K562 (cell line): ENCODE results near the gene MGAT1. TPM values are rescaled to one million over a fixed set of nuclear protein-coding genes. Genes with fewer than 3 reads are reported as not detected.

Experiments used
- ATAC-seq: fragments of 200-7000 bp; cut with Tn5 transposase; 3 replicates; pipeline ENCODE4 v1.9.1; 2020; ENCODE audit warnings: moderate library complexity
- BruUV-seq: library from RNA; stranded (reverse); fragments of 400-500 nt; replicated peaks from 2 replicates; lab custom pipeline; 2021; lab: Mats Ljungman, UMichigan
- CTCF ChIA-PET: fragments of 300-600 bp; formaldehyde crosslinking; extraction: SDS; loops from one replicate; lab custom pipeline; 2021; ENCODE audit warnings: low intra/inter-chr PET ratio; lab: Yijun Ruan, JAX
- POLR2A ChIA-PET: fragments of 300-600, 350-650 bp; sonication (Branson Sonifier 250); formaldehyde crosslinking; extraction: SDS; loops from one replicate; lab custom pipeline; 2021; ENCODE audit warnings: antibody characterized with exemption, inconsistent platforms; lab: Yijun Ruan, JAX
- DNase-seq, 4 experiments: peaks; one replicate each; pipeline versions ENCODE4 v3.0.0 to v3.0.0-alpha.2; 2011 to 2018; ENCODE audit warnings: low spot score in 3 of 4, mixed read lengths in 3 of 4; ENCODE audit errors: extremely low read depth in 1 of 4
- FAIRE-seq: peaks from 2 replicates; lab custom pipeline; 2011; peaks lifted over from hg19 to GRCh38; lab: Jason Lieb, UNC
- H2AFZ ChIP-seq: 2 replicates; pipeline ENCODE4 v1.6.0; 2011; ENCODE audit warnings: low read depth, low read length, control low read depth, inconsistent platforms
- H3K27ac ChIP-seq: fragments of 200-600 bp; 3 replicates; pipeline ENCODE4 v1.8.0; 2011; ENCODE audit warnings: low read depth, mild to moderate bottlenecking, control low read depth, inconsistent platforms, low read length, moderate library complexity, mixed read lengths; ENCODE audit errors: extremely low read depth
- H3K27me3 ChIP-seq, 2 experiments: fragments of 300-600 bp in 1 of 2; 2 replicates in 1 of 2; 3 replicates in 1 of 2; pipeline versions ENCODE4 v1.6.0 to v1.8.0; 2011; ENCODE audit warnings: inconsistent platforms in 2 of 2, low read length in 2 of 2, mild to moderate bottlenecking in 1 of 2, mixed read lengths in 1 of 2, moderate library complexity in 1 of 2; ENCODE audit not compliant: control insufficient read depth in 2 of 2, insufficient read depth in 2 of 2
- H3K36me3 ChIP-seq: fragments of 300-600 bp; 3 replicates; pipeline ENCODE4 v1.8.0; 2011; ENCODE audit warnings: mild to moderate bottlenecking, low read length, inconsistent platforms; ENCODE audit not compliant: control insufficient read depth, insufficient read depth
- H3K4me1 ChIP-seq, 2 experiments: fragments of 200-600 bp in 1 of 2; replicated peaks in 1 of 2; 2 replicates in 1 of 2; 3 replicates in 1 of 2; pipeline versions ENCODE4 v1.5.1 to v1.8.0; 2011; ENCODE audit warnings: inconsistent platforms in 2 of 2, low read length in 2 of 2, mild to moderate bottlenecking in 1 of 2, mixed read lengths in 1 of 2, moderate library complexity in 1 of 2; ENCODE audit not compliant: control insufficient read depth in 2 of 2, insufficient read depth in 2 of 2
- H3K4me2 ChIP-seq: 2 replicates; pipeline ENCODE4 v1.6.1; 2011; ENCODE audit warnings: low read length, control low read depth, inconsistent platforms, mixed read lengths; ENCODE audit not compliant: insufficient read depth
- H3K4me3 ChIP-seq: fragments of 200-600 bp; sonication (generic), shearing (Covaris generic); 2 replicates; pipeline ENCODE4 v1.5.1; 2016; ENCODE audit warnings: control low read depth, inconsistent platforms
- H3K79me2 ChIP-seq: fragments of 200-600 bp; 3 replicates; pipeline ENCODE4 v1.8.0; 2011; ENCODE audit warnings: low read length, inconsistent platforms; ENCODE audit not compliant: control insufficient read depth, insufficient read depth
- H3K9ac ChIP-seq, 2 experiments: 2 replicates each; pipeline versions ENCODE4 v1.6.0 to v1.6.1; 2011; ENCODE audit warnings: low read depth in 2 of 2, low read length in 2 of 2, control low read depth in 1 of 2, inconsistent platforms in 1 of 2, mild to moderate bottlenecking in 1 of 2, mixed read lengths in 1 of 2; ENCODE audit not compliant: insufficient read depth in 1 of 2
- H3K9me1 ChIP-seq: one replicate; pipeline ENCODE4 v1.6.0; 2011; ENCODE audit warnings: inconsistent platforms, mild to moderate bottlenecking, low read length, moderate library complexity; ENCODE audit not compliant: control insufficient read depth, insufficient read depth
- H3K9me3 ChIP-seq: replicated peaks from 2 replicates; pipeline ENCODE4 v1.5.1; 2011; ENCODE audit warnings: low read depth, low read length, inconsistent platforms; ENCODE audit not compliant: control insufficient read depth, insufficient read depth
- H4K20me1 ChIP-seq: replicated peaks from 2 replicates; pipeline ENCODE4 v1.6.1; 2011; ENCODE audit warnings: low read length, inconsistent platforms, mixed read lengths; ENCODE audit not compliant: control insufficient read depth, insufficient read depth
- HDAC2 ChIP-seq: fragments of 450-650 bp; IDR thresholded peaks from 2 replicates; pipeline ENCODE4 v1.6.1; 2016; ENCODE audit warnings: mild to moderate bottlenecking
- HSF4 ChIP-seq: fragments of 250-450 bp; sonication (Bioruptor Pico); IDR thresholded peaks from 2 replicates; pipeline ENCODE4 v2.1.2; 2022; ENCODE audit warnings: mild to moderate bottlenecking, moderate library complexity, borderline replicate concordance
- MECOM ChIP-seq: fragments of 250-450 bp; sonication (Bioruptor Pico); IDR thresholded peaks from 2 replicates; pipeline ENCODE4 v1.8.0; 2022; ENCODE audit warnings: inconsistent platforms
- MIER1 ChIP-seq: fragments of 450-650 bp; IDR thresholded peaks from 2 replicates; pipeline ENCODE4 v1.6.1; 2016; ENCODE audit warnings: antibody characterized with exemption, mild to moderate bottlenecking, low read depth
- NFE2L1 ChIP-seq: fragments of 450-650 bp; IDR thresholded peaks from 2 replicates; pipeline ENCODE4 v1.6.1; 2016; ENCODE audit warnings: missing genetic modification characterization, low read depth, mild to moderate bottlenecking, missing compliant biosample characterization, moderate library complexity, borderline replicate concordance
- PRMT5 ChIP-seq: sonication (generic); formaldehyde crosslinking; IDR thresholded peaks from 2 replicates; pipeline ENCODE4 v1.5.0; 2020; ENCODE audit warnings: missing genetic modification reagents
- ZBTB49 ChIP-seq: sonication (generic); formaldehyde crosslinking; IDR thresholded peaks from 2 replicates; pipeline ENCODE4 v1.8.0; 2022; ENCODE audit warnings: missing genetic modification reagents, mild to moderate bottlenecking, borderline replicate concordance
- ZNF655 ChIP-seq: fragments of 250-450 bp; sonication (Bioruptor Pico); IDR thresholded peaks from 2 replicates; pipeline ENCODE4 v1.5.0; 2021
- WGBS: fragments of 100-300 bp; shearing (Covaris generic); methylation state at CpG from one replicate; pipeline ENCODE4 v1.1.6; 2016; ENCODE audit warnings: low coverage, mixed read lengths; ENCODE audit not compliant: insufficient coverage; ENCODE audit errors: missing lambda C conversion rate; 5-methylcytosine and 5-hydroxymethylcytosine counted together
- in situ Hi-C: fragments of 300-500 bp; cut with MboI; formaldehyde crosslinking; loops from 4 replicates; pipeline ENCODE4 v1.15.0; 2018; ENCODE audit warnings: inconsistent platforms, mixed read lengths
- intact Hi-C: fragments of 100-400 bp; cut with micrococcal nuclease; formaldehyde crosslinking; loops from 2 replicates; pipeline ENCODE4 v1.14.2; 2022
- polyA plus RNA-seq, 8 experiments: library from polyadenylated mRNA; depleted of rRNA in 4 of 8; stranded (reverse) in 5 of 8; unstranded in 3 of 8; fragments of >200 nt; fragmentation: Nextera tagmentation in 2 of 8; fragmentation: Illumina TruSeq in 1 of 8; extraction: Ambion mirVana in 2 of 8; extraction: Trizol in 1 of 8; gene quantifications; 2 replicates each; pipeline versions ENCODE4 v1.2.1 to v1.2.3, GENCODE V29; 2011 to 2014; ENCODE audit warnings: inconsistent platforms in 1 of 8, missing spikeins in 1 of 8
- total RNA-seq, 7 experiments: library from RNA; depleted of rRNA in 6 of 7; stranded (reverse); fragments of >200 nt in 6 of 7; fragmentation: Illumina TruSeq in 2 of 7; extraction: Trizol in 2 of 7; gene quantifications; 2 replicates each; pipeline versions ENCODE4 v1.2.1 to v1.2.3, GENCODE V29; 2011 to 2021; ENCODE audit warnings: low replicate concordance in 1 of 7

MGAT1 gene
- total and polyA plus RNA-seq, 9 of the 15 experiments (the other 6 are each of a cell fraction or from before 2014, with no cell fraction given): 3.9 to 82.7 (median 44.5) TPM

- TF ChIP-seq ZBTB49: no peak
- no peak for TF ChIP-seq HSF4 (CRISPR knock-in tag)
- no peak for TF ChIP-seq MIER1
- TF ChIP-seq MECOM: no peak
- no peak for TF ChIP-seq HDAC2
- TF ChIP-seq ZNF655 (CRISPR knock-in tag): no peak
Measured at GRCh38 chr5:180755601-180756000, 47.0 kb downstream of the MGAT1 start (continued).

- 4% methylated on average over 5 of the region's 5 CpGs for WGBS
- intact Hi-C loops: no loop called here
- ChIA-PET CTCF (no interaction called here), POLR2A (no interaction called here)
- Histone ChIP-seq H3K9me1 (no peaks in the 10 kb centered on the region), H3K79me2 (no peaks in the 10 kb centered on the region), H2AFZ (no peak overlapping the region), H4K20me1 (no peaks in the 10 kb centered on the region), H3K9ac (no peak overlapping the region; a peak in 1 of 4 replicates), H3K9me3 (no peaks in the 10 kb centered on the region), H3K27ac (no peak overlapping the region), H3K4me3 (no peak overlapping the region), H3K27me3 (peaks cover 43 to 64% of the 10 kb centered on the region in 2 experiments), H3K4me1 (peaks cover 2 to 3% of the 10 kb centered on the region in 2 experiments; a peak in 1 of 5 replicates), H3K36me3 (no peaks in the 10 kb centered on the region), H3K4me2 (no peak overlapping the region)
- DNase-seq (no peak), ATAC-seq (no peak; the same call in 2 of the 3 replicates), FAIRE-seq (no peak)
- no TSS peak for BruUV-seq
- TF ChIP-seq PRMT5 (CRISPR knock-in tag): no peak
- no peak for TF ChIP-seq NFE2L1 (tag)
- in situ Hi-C loops: no loop called here
Measured at GRCh38 chr5:180744253-180744652, 58.4 kb downstream of the MGAT1 start.
